ENCODE results near the gene KMT5C. TPM values are rescaled to one million over a fixed set of nuclear protein-coding genes. Genes with fewer than 3 reads are reported as not detected.
A peak's percentile ranks its signal among the peaks of the same experiment; 100 is the strongest.

Gene KMT5C
- total RNA-seq, 3 donors from 2014 or later (not counting 1 experiment from before 2014, with no cell fraction given) = 44.5 to 147 (median 46.8) TPM

DNA sequence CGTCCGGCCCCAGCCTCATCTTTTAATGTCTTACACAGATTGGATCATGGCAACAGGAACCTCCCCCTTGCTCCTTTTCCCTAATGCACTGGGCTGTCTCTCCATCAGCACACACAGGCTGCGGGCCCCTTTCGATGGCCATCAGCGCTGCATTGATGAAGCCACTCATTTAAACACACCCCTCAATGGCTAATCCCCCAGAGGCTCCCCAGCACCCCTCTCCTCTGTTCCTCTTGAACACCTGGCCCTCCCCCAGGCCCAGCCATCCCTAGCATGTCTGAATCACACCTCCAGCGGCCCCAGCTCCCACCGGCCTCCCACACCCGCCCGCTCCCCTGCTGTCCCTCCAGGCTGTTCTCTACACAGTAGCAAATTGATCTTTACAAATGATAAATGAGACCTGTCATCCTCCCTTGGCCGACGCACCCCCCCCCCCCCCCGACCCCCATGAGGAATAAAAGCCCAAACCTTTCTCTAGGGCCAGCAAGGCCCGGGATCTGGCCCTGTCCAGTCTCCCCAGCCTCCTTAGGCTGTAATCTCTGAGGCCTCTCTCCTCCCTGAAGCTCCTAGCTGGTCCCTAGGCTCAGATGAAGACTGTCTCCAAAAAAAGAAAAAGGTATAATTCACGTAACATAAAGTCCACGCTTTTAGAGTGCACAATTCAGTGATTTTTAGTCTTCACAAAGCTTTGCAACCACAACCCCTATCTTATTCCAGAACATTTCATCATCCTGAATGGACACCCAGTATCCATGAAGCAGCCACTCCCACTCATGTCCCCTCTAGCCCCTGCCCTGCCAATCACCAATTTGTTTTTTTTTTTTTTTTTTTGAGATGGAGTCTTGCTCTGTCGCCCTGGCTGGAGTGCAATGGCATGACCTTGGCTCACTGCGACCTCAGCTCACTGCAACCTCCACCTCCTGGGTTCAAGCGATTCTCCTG is 53.4 kb downstream of the KMT5C start:
- Mint-ChIP-seq H3K9me3 (no peaks in the 10 kb centered on the region), H3K36me3 (no peaks in the 10 kb centered on the region), H3K27me3 (ENCODE audit: low read depth in 2 of 2) (no peaks in the 10 kb centered on the region), H3K27ac (peak overlapping the region; percentile 18 to 51), H3K4me3 (no peak overlapping the region), H3K4me1 (peaks cover 10 to 30% of the 10 kb centered on the region in 2 donors)
- Histone ChIP-seq H3K27me3 (ENCODE audit: control insufficient read depth, insufficient read depth, low read length) (no peaks in the 10 kb centered on the region), H3K27ac (ENCODE audit: low read length) (no peak overlapping the region), H3K36me3 (ENCODE audit: control insufficient read depth, insufficient read depth, low read length) (peaks cover 30% of the 10 kb centered on the region), H3K4me1 (ENCODE audit: control insufficient read depth, insufficient read depth, low read length) (peaks cover 23% of the 10 kb centered on the region), H3K9me3 (ENCODE audit: control insufficient read depth, insufficient read depth, low read length) (no peaks in the 10 kb centered on the region), H3K4me3 (ENCODE audit: low read length) (no peak overlapping the region)
- WGBS (ENCODE audit: insufficient coverage) = 94% methylated on average over 16 of the region's 18 CpGs
- TF ChIP-seq, protein P1, sequence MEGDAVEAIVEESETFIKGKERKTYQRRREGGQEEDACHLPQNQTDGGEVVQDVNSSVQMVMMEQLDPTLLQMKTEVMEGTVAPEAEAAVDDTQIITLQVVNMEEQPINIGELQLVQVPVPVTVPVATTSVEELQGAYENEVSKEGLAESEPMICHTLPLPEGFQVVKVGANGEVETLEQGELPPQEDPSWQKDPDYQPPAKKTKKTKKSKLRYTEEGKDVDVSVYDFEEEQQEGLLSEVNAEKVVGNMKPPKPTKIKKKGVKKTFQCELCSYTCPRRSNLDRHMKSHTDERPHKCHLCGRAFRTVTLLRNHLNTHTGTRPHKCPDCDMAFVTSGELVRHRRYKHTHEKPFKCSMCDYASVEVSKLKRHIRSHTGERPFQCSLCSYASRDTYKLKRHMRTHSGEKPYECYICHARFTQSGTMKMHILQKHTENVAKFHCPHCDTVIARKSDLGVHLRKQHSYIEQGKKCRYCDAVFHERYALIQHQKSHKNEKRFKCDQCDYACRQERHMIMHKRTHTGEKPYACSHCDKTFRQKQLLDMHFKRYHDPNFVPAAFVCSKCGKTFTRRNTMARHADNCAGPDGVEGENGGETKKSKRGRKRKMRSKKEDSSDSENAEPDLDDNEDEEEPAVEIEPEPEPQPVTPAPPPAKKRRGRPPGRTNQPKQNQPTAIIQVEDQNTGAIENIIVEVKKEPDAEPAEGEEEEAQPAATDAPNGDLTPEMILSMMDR (IDR thresholded peaks at IDR 0.05) = no peak
- DNase-seq (no peak), ATAC-seq (no peak)
- intact Hi-C loops (cut with micrococcal nuclease) = no loop called here

Other genes with a start within 250 kb of the KMT5C start
- 100 to 1,000 TPM; 162 to 178 (median 174) TPM for gene PPP1R12C, start 222.2 kb upstream of the KMT5C start, total RNA-seq
- gene TNNT1, start 190.7 kb upstream of the KMT5C start, total RNA-seq = under 1 TPM in 1 of 3 donors, not detected in 2; 0.94 TPM
- under 1 TPM in 1 of 3 donors, not detected in 2; 0.94 TPM for gene TNNI3, start 182.1 kb upstream of the KMT5C start, total RNA-seq
- not detected for gene DNAAF3, start 173.3 kb upstream of the KMT5C start, total RNA-seq
- gene SYT5, start 159.6 kb upstream of the KMT5C start, total RNA-seq = 1 to 10 TPM; 4.9 to 6.1 (median 5.3) TPM
- under 1 TPM in 1 of 3 donors, not detected in 2; 0.45 TPM for gene PTPRH, start 130.4 kb upstream of the KMT5C start, total RNA-seq
- gene TMEM86B, start 111.1 kb upstream of the KMT5C start, total RNA-seq = 10 to 100 TPM; 12.6 to 14.7 (median 14.6) TPM
- gene PPP6R1, start 80.9 kb upstream of the KMT5C start, total RNA-seq = 100 to 1,000 TPM; 252 to 275 (median 260) TPM
- 10 to 100 TPM; 17.1 to 19.5 (median 18.5) TPM for gene HSPBP1, start 59.8 kb upstream of the KMT5C start, total RNA-seq
- 1 to 10 TPM; 6.0 to 9.8 (median 6.5) TPM for gene BRSK1, start 55.9 kb upstream of the KMT5C start, total RNA-seq
- gene TMEM150B, start 14.5 kb upstream of the KMT5C start, total RNA-seq = 1 to 10 TPM in 1 of 3 donors, under 1 TPM in 1, not detected in 1; 0.87 to 2.1 TPM
- gene COX6B2, start 14.8 kb downstream of the KMT5C start, total RNA-seq = 1 to 10 TPM in 1 of 3 donors, under 1 TPM in 1, not detected in 1; 0.26 to 6.5 TPM
- not detected for gene GARIN5B, start 23.4 kb downstream of the KMT5C start, total RNA-seq
- gene IL11, start 30.6 kb downstream of the KMT5C start, total RNA-seq = under 1 TPM; 0.14 to 0.35 (median 0.27) TPM
- not detected for gene TMEM190, start 37.0 kb downstream of the KMT5C start, total RNA-seq
- 1 to 10 TPM; 2.9 to 5.1 (median 4.0) TPM for gene TMEM238, start 44.4 kb downstream of the KMT5C start, total RNA-seq
- 1,000 to 10,000 TPM; 1,373 to 1,704 (median 1,679) TPM for gene RPL28, start 46.1 kb downstream of the KMT5C start, total RNA-seq
- 100 to 1,000 TPM in 1 of 3 donors, 10 to 100 TPM in 2; 60.2 to 107 (median 63.9) TPM for gene UBE2S, start 67.9 kb downstream of the KMT5C start, total RNA-seq
- not detected for gene SHISA7, start 103.4 kb downstream of the KMT5C start, total RNA-seq
- gene ISOC2, start 121.8 kb downstream of the KMT5C start, total RNA-seq = 10 to 100 TPM in 1 of 3 donors, 1 to 10 TPM in 2; 7.2 to 12.4 (median 9.5) TPM
- not detected for gene C19orf85, start 124.9 kb downstream of the KMT5C start, total RNA-seq
- 10 to 100 TPM; 20.8 to 28.7 (median 24.1) TPM for gene ZNF628, start 136.7 kb downstream of the KMT5C start, total RNA-seq
- gene NAT14, start 145.3 kb downstream of the KMT5C start, total RNA-seq = 10 to 100 TPM in 1 of 3 donors, 1 to 10 TPM in 2; 8.7 to 12.5 (median 8.8) TPM
- gene SSC5D, start 148.6 kb downstream of the KMT5C start, total RNA-seq = under 1 TPM; 0.11 to 0.68 (median 0.58) TPM
- not detected for gene SBK2, start 197.3 kb downstream of the KMT5C start, total RNA-seq
- not detected for gene SBK3, start 205.7 kb downstream of the KMT5C start, total RNA-seq
- 10 to 100 TPM in 1 of 3 donors, 1 to 10 TPM in 2; 8.3 to 11.2 (median 9.5) TPM for gene ZNF579, start 241.0 kb downstream of the KMT5C start, total RNA-seq

Data from natural killer cell (primary cell).